Stimulated activated CD8-positive, alpha-beta memory T cell treated with anti-CD3 and anti-CD28 coated beads, Interleukin-7, amount 100 ng/mL, for 4 hours (primary cell): ENCODE measurements around the gene IGSF21.
"Not testable (repeated sequence)": the region's sequence is repeated elsewhere in the genome, so short reads cannot be mapped to it uniquely, and the experiment has no call there.

Experiments
- DNase-seq, 2 donors: peaks; one replicate each; pipeline ENCODE4 v3.0.0-alpha.2; 2020; ENCODE audit warnings: low read depth in 2 of 2

The IGSF21 gene

GRCh38 chr1:18400347-18401102 lies 292.9 kb downstream of the IGSF21 start:
- DNase-seq, result no peak

GRCh38 chr1:18401921-18402320 lies 294.3 kb downstream of the IGSF21 start:
- no peak for DNase-seq

GRCh38 chr1:18404460-18404859 lies 296.9 kb downstream of the IGSF21 start:
- no peak for DNase-seq

GRCh38 chr1:18407166-18408045 lies 299.8 kb downstream of the IGSF21 start:
- DNase-seq, result no peak

- no peak for DNase-seq
Measured at GRCh38 chr1:18408656-18409370, 301.2 kb downstream of the IGSF21 start.

GRCh38 chr1:18409609-18410237 lies 302.1 kb downstream of the IGSF21 start:
- DNase-seq, result no peak

GRCh38 chr1:18410407-18410806 lies 302.8 kb downstream of the IGSF21 start:
- DNase-seq, result no peak

GRCh38 chr1:18411321-18411720 lies 303.7 kb downstream of the IGSF21 start:
- DNase-seq, result no peak

- no peak for DNase-seq
Measured at GRCh38 chr1:18411820-18412641, 304.4 kb downstream of the IGSF21 start.

GRCh38 chr1:18412882-18413353 lies 305.3 kb downstream of the IGSF21 start:
- no peak for DNase-seq

GRCh38 chr1:18413541-18414305 lies 306.1 kb downstream of the IGSF21 start:
- no peak for DNase-seq

- DNase-seq, result no peak
Measured at GRCh38 chr1:18414321-18414720, 306.7 kb downstream of the IGSF21 start.

GRCh38 chr1:18414872-18415447 lies 307.4 kb downstream of the IGSF21 start:
- DNase-seq, result no peak

GRCh38 chr1:18415448-18416027 lies 307.9 kb downstream of the IGSF21 start:
- DNase-seq, result no peak

GRCh38 chr1:18416126-18416525 lies 308.5 kb downstream of the IGSF21 start:
- DNase-seq, result not testable (repeated sequence)

- DNase-seq, result no peak
Measured at GRCh38 chr1:18417316-18418269, 310.0 kb downstream of the IGSF21 start.

- DNase-seq, result no peak
Measured at GRCh38 chr1:18419113-18419844, 311.7 kb downstream of the IGSF21 start.

- no peak for DNase-seq
Measured at GRCh38 chr1:18419845-18420184, 312.2 kb downstream of the IGSF21 start.
